Astrocyte of the spinal cord (primary cell): ENCODE data around the gene TMEM132D.
"Not testable (repeated sequence)": the region's sequence is repeated elsewhere in the genome, so short reads cannot be mapped to it uniquely, and the experiment has no call there.

Experiments
- DNase-seq: peaks from one replicate; pipeline ENCODE4 v3.0.0; 2011; ENCODE audit warnings: low read depth, low spot score
- H3K4me3 ChIP-seq: 2 replicates; pipeline ENCODE4 v1.5.1; 2011; ENCODE audit warnings: low read depth, mild to moderate bottlenecking, low read length, moderate library complexity
- in situ Hi-C: cut with HindIII; loops from 2 replicates; pipeline ENCODE4 v1.10.0; 2017; ENCODE audit warnings: low sequenced_read_pairs
- TF ChIP-seq, protein P1 (sequence below): IDR thresholded peaks from 2 replicates; pipeline ENCODE4 v1.5.1; 2012; ENCODE audit warnings: low read depth, mild to moderate bottlenecking, low read length, inconsistent platforms

TMEM132D gene

GRCh38 chr12:129549656-129550055 is 354.2 kb downstream of the TMEM132D start:
- in situ Hi-C loops: no loop called here
- no peak for DNase-seq
- TF ChIP-seq, protein P1, sequence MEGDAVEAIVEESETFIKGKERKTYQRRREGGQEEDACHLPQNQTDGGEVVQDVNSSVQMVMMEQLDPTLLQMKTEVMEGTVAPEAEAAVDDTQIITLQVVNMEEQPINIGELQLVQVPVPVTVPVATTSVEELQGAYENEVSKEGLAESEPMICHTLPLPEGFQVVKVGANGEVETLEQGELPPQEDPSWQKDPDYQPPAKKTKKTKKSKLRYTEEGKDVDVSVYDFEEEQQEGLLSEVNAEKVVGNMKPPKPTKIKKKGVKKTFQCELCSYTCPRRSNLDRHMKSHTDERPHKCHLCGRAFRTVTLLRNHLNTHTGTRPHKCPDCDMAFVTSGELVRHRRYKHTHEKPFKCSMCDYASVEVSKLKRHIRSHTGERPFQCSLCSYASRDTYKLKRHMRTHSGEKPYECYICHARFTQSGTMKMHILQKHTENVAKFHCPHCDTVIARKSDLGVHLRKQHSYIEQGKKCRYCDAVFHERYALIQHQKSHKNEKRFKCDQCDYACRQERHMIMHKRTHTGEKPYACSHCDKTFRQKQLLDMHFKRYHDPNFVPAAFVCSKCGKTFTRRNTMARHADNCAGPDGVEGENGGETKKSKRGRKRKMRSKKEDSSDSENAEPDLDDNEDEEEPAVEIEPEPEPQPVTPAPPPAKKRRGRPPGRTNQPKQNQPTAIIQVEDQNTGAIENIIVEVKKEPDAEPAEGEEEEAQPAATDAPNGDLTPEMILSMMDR: no peak
- H3K4me3 ChIP-seq: no peak overlapping the region

DNA sequence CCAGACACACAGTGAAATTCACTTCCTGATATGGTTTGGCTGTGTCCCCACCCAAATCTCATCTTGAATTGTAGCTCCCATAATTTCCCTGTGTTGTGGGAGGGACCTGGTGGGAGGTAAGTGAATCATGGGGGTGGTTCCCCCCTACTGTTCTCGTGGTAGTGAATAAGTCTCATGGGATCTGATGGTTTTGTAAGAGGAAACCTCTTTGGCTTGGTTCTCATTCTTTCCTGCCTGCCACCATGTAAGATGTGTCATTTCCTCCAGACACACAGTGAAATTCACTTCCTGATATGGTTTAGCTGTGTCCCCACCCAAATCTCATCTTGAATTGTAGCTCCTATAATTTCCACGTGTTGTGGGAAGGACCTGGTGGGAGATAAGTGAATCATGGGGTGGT is 354.8 kb downstream of the TMEM132D start:
- H3K4me3 ChIP-seq, in situ Hi-C loops: not testable (repeated sequence)
- DNase-seq: peak; percentile 10

DNA sequence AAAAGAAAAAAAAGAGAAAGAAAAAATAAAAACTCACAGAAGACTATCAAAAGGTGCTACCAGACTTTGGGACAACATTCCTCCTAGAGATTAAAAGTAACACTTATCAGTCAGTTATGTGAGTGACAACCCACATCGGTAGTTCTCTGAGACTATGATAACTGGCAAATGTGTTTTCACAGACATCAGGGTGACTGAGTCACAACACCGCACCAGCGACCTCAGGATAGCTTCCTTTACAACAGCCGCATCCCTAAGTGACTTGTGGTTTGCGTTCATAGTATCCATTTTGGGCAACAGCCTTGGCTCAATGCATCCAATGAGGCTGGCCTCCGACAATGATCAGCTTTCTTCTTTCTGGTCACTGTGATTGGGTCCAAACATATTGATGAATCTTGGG is 359.1 kb downstream of the TMEM132D start:
- in situ Hi-C loops: no loop called here
- DNase-seq: no peak
- TF ChIP-seq, protein P1: no peak
- H3K4me3 ChIP-seq: no peak overlapping the region

GRCh38 chr12:129540954-129541353 is 362.9 kb downstream of the TMEM132D start:
- TF ChIP-seq, protein P1: no peak
- no peak for DNase-seq
- H3K4me3 ChIP-seq: no peak overlapping the region
- in situ Hi-C loops: no loop called here

- no peak for DNase-seq
- no peak overlapping the region for H3K4me3 ChIP-seq
- TF ChIP-seq, protein P1: no peak
- in situ Hi-C loops: no loop called here
Observed at GRCh38 chr12:129540249-129540648, 363.6 kb downstream of the TMEM132D start.

- H3K4me3 ChIP-seq, DNase-seq, in situ Hi-C loops: not testable (repeated sequence)
Observed at GRCh38 chr12:129538724-129539335, 365.0 kb downstream of the TMEM132D start.

DNA sequence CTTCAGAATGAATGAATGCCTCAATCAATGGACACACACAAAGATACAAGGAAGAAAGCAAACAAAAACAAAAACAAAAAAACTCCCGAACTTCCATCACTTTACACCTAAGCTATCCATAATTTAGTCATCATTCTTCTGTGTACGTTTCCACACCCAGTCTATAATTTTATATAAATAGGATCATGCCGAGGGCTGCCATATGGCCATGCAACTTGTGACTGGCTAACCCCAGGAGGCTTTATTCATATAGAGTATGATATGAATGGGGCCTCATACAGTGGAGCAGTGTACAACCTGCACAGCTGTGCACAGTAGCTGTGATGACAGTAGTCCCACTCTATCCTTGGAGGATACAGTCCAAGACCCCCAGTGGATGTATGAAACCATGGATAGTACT is 365.7 kb downstream of the TMEM132D start:
- TF ChIP-seq, protein P1: no peak
- H3K4me3 ChIP-seq: no peak overlapping the region
- DNase-seq: no peak
- in situ Hi-C loops: no loop called here
